ENCODE results near the gene PFDN1. TPM values are rescaled to one million over a fixed set of nuclear protein-coding genes. Genes with fewer than 3 reads are reported as not detected.
"Not testable (repeated sequence)": the region's sequence is repeated elsewhere in the genome, so short reads cannot be mapped to it uniquely, and the experiment has no call there.

The PFDN1 gene
- total and polyA plus RNA-seq, 4 donors: 57.0 to 127 (median 95.8) TPM

DNA sequence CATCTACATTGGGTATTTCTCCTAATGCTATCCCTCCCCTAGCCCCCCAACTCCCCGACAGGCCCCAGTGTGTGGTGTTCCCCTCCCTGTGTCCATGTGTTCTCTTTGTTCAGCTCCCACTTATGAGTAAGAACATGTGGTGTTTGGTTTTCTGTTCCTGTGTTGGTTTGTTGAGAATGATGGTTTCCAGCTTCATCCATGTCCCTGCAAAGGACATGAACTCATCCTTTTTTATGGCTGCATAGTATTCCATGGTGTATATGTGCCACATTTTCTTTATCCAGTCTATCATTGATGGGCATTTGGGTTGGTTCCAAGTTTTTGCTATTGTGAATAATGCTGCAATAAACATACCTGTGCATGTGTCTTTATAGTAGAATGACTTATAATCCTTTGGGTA lies 104.0 kb downstream of the PFDN1 start:
- H3K4me3 ChIP-seq (ENCODE audit: low read depth, low read length); H3K9me3 ChIP-seq (ENCODE audit: control insufficient read depth, insufficient read depth, low read length); H3K4me1 ChIP-seq (ENCODE audit: control insufficient read depth, insufficient read depth, low read length); H3K36me3 ChIP-seq (ENCODE audit: control insufficient read depth, insufficient read depth, low read length); DNase-seq (ENCODE audit: low read depth in 4 of 6, low spot score in 6 of 6); H3K27me3 ChIP-seq (ENCODE audit: control insufficient read depth, insufficient read depth, low read length); H3K27ac ChIP-seq (ENCODE audit: low read depth, low read length): not testable (repeated sequence)
- WGBS (ENCODE audit: insufficient coverage): no CpG with 5 or more reads among the region's 1 CpG

DNA sequence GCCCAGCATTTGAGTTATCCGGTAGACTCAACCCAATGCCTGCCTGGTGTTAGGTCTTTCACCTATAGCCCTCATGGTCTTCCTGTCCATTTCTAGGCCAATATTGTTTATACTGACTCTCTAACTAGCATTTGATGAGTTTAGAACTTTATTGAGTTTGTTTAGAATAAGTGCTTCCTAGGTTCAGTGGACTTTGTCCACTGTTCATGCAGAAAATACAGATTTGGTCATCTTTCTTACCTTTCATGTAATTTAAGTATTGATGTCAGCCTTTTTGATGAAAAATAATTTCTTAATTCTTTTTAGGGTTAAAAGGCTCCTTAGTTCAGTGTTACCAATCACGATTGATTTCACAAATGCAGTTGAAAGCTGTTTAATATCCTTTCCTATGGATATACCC lies 105.9 kb downstream of the PFDN1 start:
- no peak overlapping the region for H3K27ac ChIP-seq (ENCODE audit: low read depth, low read length)
- 100% methylated on average over 1 of the region's 2 CpGs for WGBS (ENCODE audit: insufficient coverage)

DNA sequence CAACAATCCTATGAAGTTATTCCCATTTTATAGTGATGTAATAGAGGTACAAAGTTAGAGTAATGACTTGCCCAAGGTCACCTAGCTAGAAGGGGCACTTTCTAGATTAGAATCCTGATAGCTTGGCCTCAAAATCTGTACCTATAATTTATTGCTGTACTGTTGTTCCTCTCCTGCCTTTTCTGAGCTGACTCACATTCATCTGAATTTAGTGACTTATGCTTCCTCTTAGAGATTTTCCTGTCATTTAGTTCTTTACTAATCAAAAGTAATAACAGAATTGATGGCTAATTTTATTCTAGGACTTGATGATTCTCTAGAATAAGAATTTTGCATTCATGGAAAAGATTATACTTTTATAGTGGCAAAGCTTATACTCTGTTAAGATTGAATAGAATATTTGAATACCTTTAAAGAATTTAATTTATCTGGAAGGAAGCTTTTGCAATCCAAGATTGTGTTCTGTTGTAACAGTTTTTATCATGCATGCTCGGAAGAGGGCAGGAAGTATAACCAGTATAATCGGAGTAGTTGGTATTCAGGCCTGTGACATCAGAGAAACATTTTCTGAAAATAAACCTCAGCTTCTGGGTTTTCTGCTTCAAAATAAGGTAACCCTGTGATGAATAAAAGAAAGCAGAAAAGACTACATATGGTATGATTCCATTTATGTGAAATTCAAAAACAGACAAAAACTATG lies 106.6 kb downstream of the PFDN1 start:
- no peaks in the 10 kb centered on the region for H3K27me3 ChIP-seq (ENCODE audit: control insufficient read depth, insufficient read depth, low read length)
- no peak overlapping the region for H3K27ac ChIP-seq (ENCODE audit: low read depth, low read length)
- H3K4me1 ChIP-seq (ENCODE audit: control insufficient read depth, insufficient read depth, low read length): no peaks in the 10 kb centered on the region
- DNase-seq (ENCODE audit: low read depth in 4 of 6, low spot score in 6 of 6): no peak
- H3K4me3 ChIP-seq (ENCODE audit: low read depth, low read length): no peak overlapping the region
- H3K36me3 ChIP-seq (ENCODE audit: control insufficient read depth, insufficient read depth, low read length): no peaks in the 10 kb centered on the region
- WGBS (ENCODE audit: insufficient coverage): 92% methylated on average over 2 of the region's 2 CpGs
- no peaks in the 10 kb centered on the region for H3K9me3 ChIP-seq (ENCODE audit: control insufficient read depth, insufficient read depth, low read length)

More for the DNA sequence above, 105.9 kb downstream of the PFDN1 start:
- Histone ChIP-seq H3K36me3 (ENCODE audit: control insufficient read depth, insufficient read depth, low read length) (no peaks in the 10 kb centered on the region), H3K27me3 (ENCODE audit: control insufficient read depth, insufficient read depth, low read length) (no peaks in the 10 kb centered on the region), H3K4me3 (ENCODE audit: low read depth, low read length) (no peak overlapping the region), H3K4me1 (ENCODE audit: control insufficient read depth, insufficient read depth, low read length) (no peaks in the 10 kb centered on the region), H3K9me3 (ENCODE audit: control insufficient read depth, insufficient read depth, low read length) (no peaks in the 10 kb centered on the region)
- DNase-seq (ENCODE audit: low read depth in 4 of 6, low spot score in 6 of 6): no peak

Other genes starting within 250 kb of the PFDN1 start
- gene PURA, start 189.0 kb downstream of the PFDN1 start, total RNA-seq: 10 to 100 TPM; 18.2 to 35.9 TPM
- gene PURA, start 189.0 kb downstream of the PFDN1 start, polyA plus RNA-seq (ENCODE audit: insufficient read length in 2 of 2): 10 to 100 TPM in 1 of 2 donors, 1 to 10 TPM in 1; 9.6 to 14.7 TPM
- gene IGIP, start 177.2 kb downstream of the PFDN1 start, total RNA-seq: 10 to 100 TPM in 1 of 2 donors, 1 to 10 TPM in 1; 9.6 to 34.4 TPM
- 10 to 100 TPM; 11.1 to 14.0 TPM for gene IGIP, start 177.2 kb downstream of the PFDN1 start, polyA plus RNA-seq (ENCODE audit: insufficient read length in 2 of 2)
- gene CYSTM1, start 127.9 kb downstream of the PFDN1 start, total RNA-seq: 10 to 100 TPM; 12.7 to 42.0 TPM
- gene CYSTM1, start 127.9 kb downstream of the PFDN1 start, polyA plus RNA-seq (ENCODE audit: insufficient read length in 2 of 2): 10 to 100 TPM; 25.2 to 27.2 TPM
- 10 to 100 TPM; 12.3 to 30.0 TPM for gene HBEGF, start 43.5 kb upstream of the PFDN1 start, total RNA-seq
- gene HBEGF, start 43.5 kb upstream of the PFDN1 start, polyA plus RNA-seq (ENCODE audit: insufficient read length in 2 of 2): 10 to 100 TPM; 21.2 to 21.9 TPM
- gene SLC4A9, start 57.1 kb upstream of the PFDN1 start, total RNA-seq: under 1 TPM; 0.30 to 0.39 TPM
- gene SLC4A9, start 57.1 kb upstream of the PFDN1 start, polyA plus RNA-seq (ENCODE audit: insufficient read length in 2 of 2): 1 to 10 TPM in 1 of 2 donors, under 1 TPM in 1; 0.29 to 1.9 TPM
- gene ANKHD1, start 98.7 kb upstream of the PFDN1 start, total RNA-seq: 100 to 1,000 TPM in 1 of 2 donors, 10 to 100 TPM in 1; 65.6 to 119 TPM
- gene ANKHD1, start 98.7 kb upstream of the PFDN1 start, polyA plus RNA-seq (ENCODE audit: insufficient read length in 2 of 2): 10 to 100 TPM; 74.5 to 78.0 TPM
- 1 to 10 TPM in 1 of 2 donors, under 1 TPM in 1; 0.40 to 4.5 TPM for gene EIF4EBP3, start 244.6 kb upstream of the PFDN1 start, total RNA-seq
- 1 to 10 TPM; 3.2 to 6.9 TPM for gene EIF4EBP3, start 244.6 kb upstream of the PFDN1 start, polyA plus RNA-seq (ENCODE audit: insufficient read length in 2 of 2)